ENCODE results near the gene ZNF358.
A peak's percentile ranks its signal among the peaks of the same experiment; 100 is the strongest.
"Not testable (repeated sequence)": the region's sequence is repeated elsewhere in the genome, so short reads cannot be mapped to it uniquely, and the experiment has no call there.

ZNF358 gene

DNA sequence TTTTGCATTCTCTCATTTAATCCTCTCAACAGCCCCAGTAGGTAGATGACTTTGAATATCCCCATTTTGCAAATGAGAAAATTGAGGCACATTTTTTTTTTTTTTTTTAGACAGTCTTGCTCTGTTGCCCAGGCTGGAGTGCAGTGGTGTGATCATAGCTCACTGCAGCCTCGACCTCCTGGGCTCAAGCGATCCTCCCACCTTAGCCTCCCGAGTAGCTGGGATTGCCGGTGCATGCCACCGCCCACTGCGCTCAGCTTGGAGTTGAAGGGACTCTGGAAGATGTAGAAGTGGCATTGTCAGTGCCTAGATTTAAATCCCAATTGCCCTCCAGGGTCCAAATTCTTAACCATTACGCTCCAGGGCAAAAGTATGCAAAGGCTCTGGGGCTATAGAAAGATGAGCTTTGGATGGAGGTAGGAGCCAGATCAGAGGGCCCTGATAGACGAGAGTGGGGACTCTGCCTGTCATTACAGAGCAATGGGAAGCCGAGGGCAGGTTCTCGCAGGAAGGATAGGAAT is 5.7 kb downstream of the ZNF358 start:
- no peak for DNase-seq

DNA sequence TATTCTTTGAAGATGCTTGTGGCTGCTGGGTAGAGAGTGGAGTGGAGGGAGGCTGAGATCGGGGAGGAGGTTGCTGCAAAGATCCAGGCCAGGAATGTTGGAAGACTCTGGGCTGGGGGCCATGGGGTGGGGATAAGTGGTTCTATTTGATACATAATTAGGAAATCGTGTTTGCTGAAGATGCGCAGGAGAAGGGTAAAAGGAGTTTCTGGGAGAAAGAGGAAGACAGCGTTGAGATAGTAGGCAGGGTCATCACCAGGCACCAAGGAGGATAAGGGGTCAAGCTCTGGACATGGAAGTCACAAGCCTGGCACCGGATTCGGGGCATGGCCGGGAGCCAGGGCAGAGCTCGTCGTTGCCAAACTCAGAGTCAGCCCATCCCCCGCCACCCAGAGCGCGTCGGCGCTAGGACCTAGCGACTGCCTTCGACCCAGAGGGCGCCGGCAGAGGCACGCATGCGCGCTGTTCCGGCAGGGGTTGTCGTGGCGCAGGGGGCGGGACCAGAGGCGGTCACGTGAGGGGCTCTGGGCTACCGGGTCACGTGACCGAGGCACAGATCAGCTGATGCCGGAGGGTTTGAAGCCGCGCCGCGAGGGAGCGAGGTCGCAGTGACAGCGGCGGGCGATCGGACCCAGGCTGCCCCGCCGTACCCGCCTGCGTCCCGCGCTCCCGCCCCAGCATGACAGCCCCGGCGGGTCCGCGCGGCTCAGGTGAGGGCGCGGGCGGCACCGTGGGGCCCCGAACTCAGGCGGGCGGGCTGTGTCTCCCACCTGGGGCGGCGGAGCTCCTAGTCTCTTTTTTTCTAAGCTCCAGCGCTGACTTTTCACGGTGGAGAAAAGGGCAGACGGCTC is 6.4 kb downstream of the ZNF358 start, which contains the start of gene MCOLN1:
Gene MCOLN1 (plus strand): TSS at position 553 of the 851 bp plus-strand sequence. CDS start 127 bp downstream, at position 680.
- peak; percentile 91 for DNase-seq

DNA sequence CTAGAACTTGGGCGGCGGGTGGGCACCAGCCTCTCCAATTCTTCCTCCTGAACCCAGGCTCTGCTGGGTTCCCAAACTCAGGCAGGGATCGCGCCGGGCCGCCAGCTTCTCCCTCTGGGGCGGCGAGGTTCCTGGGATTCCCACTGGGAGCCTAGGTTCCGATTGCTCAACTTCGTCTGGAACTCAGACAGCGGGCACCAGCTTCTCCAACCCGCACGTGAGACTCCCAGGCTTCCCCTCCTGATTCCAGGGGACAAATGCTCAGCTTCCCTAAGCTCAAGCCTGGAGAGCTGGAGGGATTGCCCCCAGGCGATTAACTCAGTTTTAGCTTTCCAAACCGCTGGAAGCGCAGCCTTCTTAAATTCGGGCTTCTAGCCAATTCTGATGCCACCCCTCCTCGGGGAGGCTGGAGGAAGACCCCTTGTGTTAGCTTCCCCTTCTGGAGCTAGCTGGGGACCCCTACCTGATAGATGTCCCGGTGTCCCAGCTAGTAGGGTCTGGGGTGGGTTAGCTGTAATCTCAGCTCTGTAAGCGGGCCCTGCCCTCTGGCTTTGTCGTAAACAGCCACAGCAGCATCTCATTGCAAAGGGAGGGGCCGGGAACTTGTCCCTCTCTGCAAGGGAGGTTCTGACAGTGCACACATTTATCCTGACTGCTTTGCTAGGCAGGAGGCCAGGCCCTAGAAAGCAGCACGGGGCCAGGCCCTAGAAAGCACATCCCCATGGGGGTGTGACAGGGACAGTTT is 7.2 kb downstream of the ZNF358 start:
- no peak for DNase-seq

DNA sequence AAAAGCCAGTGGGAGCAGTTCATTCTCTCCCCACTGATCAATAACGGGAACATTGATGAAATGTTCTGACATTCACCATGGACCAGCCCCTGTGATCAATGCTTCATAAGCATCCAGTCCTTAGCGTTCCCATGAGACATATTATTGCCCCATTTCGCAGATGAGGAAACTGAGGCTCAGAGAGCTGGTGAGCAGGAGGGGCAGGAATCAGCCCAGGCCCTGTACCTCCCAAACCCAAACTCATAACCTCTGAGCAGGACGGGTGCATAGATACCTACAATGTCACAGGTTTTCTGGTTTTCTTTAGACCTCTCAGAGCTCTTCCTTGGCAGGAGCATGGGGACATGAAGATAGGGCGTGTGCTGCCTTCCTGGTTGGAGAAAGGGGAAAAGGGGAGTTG is 8.6 kb downstream of the ZNF358 start:
- no peak for DNase-seq

DNA sequence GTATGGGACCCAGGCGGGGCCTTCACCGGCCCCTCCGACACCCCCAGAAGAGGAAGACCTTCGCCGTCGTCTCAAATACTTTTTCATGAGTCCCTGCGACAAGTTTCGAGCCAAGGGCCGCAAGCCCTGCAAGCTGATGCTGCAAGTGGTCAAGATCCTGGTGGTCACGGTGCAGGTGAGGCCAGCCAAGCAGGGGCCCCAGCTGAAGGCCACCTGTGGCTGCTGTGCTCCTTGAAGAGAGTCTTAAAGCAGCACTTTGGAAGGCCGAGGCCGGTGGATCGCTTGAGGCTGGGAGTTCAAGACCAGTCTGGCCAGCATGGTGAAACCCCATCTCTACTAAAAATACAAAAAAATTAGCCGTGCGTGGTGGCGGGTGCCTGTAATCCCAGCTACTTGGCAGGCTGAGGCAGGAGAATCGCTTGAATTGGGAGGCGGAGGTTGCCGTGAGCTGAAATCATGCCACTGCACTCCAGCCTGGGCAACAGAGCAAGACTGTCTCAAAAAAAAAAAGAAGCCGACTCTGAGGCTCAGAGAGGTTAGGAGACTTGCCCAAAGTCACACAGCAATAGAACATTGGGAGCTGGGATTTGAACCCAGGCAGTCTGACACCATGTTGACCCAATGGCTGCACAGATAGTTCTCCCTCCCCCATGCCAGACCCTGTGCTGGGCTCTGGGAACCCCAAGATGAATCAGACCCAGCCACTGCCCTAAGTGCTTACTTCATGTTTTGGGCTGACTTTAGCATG is 9.3 kb downstream of the ZNF358 start:
- no peak for DNase-seq

DNA sequence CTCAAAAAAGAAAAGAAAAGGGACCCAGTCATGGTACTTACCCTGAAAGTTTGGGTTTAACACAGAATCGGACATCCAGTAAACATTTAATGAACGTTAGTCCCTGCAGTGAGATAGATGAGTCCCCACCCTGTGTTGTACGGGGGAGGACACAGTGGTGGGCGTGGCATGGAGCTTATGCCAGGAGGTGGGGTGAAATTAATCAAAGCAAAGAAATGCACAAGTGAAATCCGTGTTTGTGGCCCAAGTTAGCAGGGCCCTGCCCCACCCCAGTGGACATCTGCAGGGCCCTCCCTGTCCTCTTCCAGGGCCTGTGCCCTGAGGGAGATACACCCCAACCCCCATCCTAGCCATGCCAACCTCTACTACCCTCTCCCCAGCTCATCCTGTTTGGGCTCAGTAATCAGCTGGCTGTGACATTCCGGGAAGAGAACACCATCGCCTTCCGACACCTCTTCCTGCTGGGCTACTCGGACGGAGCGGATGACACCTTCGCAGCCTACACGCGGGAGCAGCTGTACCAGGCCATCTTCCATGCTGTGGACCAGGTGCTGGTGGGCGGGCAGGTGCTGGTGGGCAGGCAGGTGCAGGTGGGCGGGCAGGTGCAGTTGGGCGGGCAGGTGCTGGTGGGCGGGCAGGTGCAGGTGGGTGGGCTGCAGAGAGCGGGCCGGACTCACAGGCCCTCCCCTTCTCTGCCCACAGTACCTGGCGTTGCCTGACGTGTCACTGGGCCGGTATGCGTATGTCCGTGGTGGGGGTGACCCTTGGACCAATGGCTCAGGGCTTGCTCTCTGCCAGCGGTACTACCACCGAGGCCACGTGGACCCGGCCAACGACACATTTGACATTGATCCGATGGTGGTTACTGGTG is 10.4 kb downstream of the ZNF358 start:
- no peak for DNase-seq

DNA sequence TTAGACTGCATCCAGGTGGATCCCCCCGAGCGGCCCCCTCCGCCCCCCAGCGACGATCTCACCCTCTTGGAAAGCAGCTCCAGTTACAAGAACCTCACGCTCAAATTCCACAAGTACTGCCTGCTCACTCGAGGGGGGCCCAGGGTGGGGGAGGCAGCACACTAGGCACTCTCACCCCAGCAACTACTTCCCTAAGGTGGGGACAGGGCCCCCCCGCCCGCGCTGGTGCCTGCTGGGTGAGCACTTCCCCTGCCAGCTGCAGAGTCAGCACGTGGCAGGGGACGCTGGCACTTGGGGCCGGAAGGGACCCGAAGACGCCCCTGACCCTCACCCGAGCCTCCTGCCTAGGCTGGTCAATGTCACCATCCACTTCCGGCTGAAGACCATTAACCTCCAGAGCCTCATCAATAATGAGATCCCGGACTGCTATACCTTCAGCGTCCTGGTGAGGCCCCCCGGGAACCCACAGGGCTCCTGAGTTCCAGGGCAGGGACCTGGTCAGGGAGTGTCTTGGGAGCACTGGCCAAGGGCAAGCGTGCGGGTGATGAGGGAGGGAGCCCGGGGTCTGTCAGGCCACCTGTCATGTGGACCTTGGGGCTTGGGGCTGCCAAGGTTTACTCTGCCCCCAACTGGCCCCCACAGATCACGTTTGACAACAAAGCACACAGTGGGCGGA is 11.8 kb downstream of the ZNF358 start:
- no peak for DNase-seq

DNA sequence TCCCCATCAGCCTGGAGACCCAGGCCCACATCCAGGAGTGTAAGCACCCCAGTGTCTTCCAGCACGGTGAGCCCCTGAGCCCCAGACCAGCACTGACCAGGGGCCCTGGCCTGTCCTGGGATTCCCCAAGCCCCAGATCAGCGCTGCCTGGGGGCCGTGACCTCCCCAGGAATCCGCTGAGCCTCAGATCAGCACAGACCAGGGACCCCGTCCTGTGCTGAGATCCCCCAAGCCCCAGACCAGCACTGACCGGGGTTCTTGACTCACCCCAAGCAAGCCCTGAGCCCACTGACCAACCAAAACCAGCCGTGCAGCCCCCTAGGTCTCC is 12.3 kb downstream of the ZNF358 start:
- DNase-seq: no peak

DNA sequence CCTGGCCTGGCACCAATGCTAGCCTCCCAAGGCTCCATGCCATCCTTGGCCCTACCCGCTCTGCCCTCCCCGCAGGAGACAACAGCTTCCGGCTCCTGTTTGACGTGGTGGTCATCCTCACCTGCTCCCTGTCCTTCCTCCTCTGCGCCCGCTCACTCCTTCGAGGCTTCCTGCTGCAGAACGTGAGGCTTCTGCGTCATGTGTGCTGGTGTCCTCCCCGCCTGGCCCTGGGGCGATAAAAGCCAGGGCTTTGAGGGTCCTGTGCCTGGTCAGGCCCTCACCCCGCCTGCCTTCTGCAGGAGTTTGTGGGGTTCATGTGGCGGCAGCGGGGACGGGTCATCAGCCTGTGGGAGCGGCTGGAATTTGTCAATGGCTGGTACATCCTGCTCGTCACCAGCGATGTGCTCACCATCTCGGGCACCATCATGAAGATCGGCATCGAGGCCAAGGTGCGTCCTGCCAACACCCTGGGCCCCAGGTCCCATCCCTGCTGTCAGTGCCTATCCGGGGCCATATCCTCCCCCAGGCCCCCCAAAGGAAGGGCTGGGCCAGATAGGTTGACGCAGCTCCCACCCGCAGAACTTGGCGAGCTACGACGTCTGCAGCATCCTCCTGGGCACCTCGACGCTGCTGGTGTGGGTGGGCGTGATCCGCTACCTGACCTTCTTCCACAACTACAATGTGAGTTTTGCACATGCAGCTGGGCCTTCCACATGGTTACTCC is 12.8 kb downstream of the ZNF358 start:
- DNase-seq: no peak

DNA sequence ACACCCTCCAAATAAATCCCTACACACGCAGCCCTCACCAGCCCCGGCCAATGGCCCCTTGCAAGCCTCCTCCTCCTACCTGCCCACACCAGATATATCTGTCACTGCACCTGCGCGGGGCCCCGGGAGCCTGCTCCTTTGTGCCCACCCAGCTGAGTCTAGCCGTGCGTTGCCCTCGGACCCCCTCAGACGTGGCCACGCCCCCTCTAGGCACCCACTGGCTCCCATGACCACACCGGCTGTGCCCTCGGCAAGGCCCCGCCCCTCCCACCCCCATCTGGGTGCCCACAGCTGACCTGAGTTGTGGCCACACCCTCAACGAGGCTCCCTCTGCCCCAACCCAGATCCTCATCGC is 13.3 kb downstream of the ZNF358 start:
- no peak for DNase-seq

DNA sequence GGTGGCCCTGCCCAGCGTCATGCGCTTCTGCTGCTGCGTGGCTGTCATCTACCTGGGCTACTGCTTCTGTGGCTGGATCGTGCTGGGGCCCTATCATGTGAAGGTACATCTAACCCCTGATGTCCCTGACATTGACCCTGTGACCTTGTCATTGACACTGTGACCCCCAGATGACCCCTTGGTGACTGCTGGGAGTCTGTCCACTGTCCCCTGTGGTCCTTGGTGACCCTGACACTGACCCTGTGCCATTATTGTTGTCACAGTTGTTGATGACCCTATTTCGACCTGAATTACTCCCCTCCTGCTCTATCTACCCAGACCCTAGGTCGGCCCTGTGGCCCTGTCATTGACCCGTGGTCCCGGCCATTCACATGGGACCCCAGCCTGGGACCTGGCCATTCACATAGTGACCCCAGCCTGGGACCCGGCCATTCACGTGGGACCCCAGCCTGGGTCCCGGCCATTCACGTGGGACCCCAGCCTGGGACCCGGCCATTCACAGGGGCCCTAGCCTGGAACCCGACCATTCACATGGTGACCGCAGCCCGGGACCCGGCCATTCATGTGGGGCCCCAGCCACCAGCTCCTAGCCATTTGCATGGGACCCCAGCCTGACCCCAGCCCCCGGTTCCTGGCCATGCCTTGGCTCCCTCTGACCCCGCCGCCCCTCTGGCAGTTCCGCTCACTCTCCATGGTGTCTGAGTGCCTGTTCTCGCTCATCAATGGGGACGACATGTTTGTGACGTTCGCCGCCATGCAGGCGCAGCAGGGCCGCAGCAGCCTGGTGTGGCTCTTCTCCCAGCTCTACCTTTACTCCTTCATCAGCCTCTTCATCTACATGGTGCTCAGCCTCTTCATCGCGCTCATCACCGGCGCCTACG is 13.9 kb downstream of the ZNF358 start:
- DNase-seq: no peak

DNA sequence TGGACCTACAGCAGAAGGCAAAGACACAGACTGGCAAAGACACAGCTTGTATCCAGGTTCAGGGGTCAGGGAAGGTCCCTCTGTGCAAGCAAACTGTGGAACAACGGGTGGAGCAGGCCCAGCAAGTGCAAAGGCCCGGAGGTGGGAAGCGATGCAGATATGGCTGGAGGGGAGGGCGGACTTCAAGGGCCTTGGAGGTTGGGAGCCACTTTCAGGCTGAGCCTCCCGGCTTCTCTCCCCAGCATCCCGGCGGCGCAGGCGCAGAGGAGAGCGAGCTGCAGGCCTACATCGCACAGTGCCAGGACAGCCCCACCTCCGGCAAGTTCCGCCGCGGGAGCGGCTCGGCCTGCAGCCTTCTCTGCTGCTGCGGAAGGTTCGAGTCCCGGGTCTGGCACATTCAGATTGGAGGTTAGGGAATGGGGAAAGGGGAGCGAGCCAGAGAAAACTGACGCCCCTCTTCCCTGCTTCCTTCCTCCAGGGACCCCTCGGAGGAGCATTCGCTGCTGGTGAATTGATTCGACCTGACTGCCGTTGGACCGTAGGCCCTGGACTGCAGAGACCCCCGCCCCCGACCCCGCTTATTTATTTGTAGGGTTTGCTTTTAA is 17.5 kb downstream of the ZNF358 start:
- no peak for DNase-seq

DNA sequence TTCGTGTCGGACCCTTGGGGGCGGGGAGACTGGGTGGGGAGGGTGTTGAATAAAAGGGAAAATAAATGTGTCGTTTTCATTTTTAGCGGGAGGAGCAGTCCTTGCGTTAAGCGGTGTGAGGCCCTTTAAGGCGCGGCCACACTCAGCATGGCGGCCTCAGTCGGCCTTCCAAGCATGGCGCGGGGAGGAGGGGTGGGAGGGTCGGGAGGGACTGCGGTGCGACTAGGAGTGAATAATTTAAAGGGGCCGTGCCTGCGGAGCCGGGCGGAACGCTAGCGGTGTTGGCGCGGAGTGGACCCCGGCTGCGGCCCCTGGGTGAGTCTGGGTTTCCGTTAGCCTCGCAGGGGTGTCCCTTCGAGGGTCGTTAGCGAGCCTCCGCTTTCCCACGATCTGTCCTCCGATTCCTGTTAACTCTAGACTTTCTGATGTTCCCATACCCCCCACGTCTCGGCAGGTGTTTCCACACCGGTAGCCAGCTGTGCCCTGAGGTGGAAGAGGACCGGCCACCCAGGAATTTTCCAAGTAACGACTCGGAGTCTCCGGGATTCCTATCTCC is 18.1 kb downstream of the ZNF358 start:
- peak; percentile 65 for DNase-seq

DNA sequence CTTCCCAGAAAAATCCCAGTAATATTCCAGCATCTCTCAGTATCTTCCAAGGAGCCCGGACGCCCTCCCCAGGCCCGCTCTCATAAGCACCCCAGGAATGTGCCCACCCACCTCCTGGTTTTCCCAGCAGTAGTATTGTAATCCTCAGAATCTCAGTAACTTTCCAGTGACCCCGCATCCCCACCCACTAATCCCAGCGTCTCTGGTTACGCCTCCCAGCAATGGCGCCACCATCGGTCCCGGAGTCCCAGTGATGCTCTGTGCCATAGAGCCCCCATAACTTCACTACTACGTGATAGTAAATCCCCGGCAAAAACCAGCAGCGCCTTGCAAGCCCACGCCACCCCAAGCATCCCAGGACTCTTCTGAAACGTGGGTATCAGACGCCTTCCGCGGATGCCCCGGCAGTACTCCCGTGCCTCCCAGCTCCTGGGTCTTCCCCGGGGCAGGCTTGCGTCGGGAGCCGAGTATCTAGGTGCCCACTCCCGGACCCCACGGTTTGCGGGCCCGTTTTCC is 18.7 kb downstream of the ZNF358 start:
- no peak for DNase-seq

DNA sequence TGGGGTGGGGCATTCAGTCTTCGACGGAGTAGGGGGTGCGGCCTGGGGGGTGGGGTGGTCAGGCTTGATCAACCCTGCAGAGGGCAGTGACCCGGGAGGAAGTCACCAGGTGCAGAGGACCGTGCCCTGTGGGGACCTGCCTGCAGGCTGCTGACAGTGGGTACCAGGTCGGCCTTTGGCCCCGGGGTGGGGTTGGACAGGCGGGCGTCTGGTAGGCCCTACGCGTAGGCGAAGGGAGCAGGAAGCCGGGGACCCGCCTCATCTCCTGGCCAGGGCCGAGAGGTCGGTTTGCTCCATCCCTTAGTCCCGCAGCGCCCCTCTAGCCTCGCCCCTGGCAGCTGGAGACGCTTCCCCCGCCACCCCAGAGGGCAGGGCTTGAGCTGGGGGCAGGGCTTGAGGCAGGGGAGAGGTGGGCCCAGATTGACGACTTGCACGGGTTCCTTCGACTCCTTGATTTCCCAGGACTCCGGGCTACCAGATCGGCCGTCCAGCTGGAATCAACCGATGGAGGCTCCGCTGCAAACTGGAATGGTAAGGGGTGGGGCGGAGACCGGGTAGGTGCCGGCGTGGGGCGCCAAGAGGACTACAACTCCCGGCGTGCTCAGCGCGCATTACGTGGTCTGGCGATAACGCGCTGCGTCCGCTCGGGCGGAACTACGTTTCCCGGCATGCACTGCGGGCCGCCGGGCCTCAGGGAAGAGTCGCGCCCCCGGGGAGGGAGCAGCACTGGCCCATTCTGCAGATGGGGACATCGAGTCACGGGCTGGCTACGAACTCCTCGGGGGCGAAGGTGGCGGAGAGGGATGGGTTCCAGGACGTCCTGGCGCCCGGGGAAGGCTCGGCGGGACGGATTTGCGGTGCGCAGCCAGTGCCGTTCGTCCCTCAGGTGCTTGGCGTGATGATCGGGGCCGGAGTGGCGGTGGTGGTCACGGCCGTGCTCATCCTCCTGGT is 19.4 kb downstream of the ZNF358 start, which contains the start of gene PNPLA6:
Gene PNPLA6 (plus strand): TSS at position 671 of the 951 bp plus-strand sequence. CDS start 72 bp downstream, at position 743.
- peak; percentile 89 for DNase-seq

DNA sequence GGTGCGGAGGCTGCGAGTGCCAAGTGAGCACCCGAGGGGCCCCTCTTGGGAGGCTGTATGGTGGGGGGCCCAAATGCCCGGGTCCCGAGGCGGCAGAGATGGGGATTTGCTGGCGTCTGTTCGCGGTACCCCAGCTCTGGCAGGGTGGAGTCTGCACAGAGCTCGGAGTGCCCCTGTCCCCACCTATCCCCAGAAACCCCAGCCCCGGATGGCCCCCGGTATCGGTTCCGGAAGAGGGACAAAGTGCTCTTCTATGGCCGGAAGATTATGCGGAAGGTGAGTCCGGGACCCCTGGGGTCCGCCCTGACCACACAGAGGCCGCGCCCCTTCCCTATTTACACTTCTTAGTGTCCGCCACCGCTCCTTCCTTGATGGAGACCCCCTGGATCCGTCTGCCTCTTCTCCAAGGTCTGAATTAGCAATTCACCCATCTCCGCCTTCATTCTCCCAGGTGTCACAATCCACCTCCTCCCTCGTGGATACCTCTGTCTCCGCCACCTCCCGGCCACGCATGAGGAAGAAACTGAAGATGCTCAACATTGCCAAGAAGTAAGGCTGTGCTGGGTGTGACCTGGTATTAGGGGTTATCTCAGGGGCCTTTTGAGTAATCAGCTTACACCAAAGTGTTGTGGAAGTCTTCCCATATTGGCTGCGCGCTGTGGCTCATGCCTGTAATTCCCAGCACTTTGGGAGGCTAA is 20.2 kb downstream of the ZNF358 start:
- DNase-seq: no peak

DNA sequence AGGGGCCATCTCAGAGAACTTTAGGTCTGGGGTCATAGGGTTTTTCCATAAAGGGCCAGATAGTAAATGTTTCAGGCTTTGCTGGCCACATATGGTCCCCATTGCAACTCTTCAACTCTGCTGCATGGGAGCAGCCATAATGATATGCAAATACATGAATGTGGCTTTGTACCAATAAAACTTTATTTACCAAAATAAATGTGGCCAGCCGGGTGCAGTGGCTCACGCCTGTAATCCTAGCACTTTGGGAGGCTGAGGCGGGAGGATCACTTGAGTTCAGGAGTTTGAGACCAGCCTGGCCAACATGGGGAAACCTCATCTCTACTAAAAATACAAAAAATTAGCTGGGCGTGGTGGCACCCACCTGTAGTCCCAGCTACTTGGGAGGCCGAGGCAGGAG is 23.1 kb downstream of the ZNF358 start:
- DNase-seq: not testable (repeated sequence)
